C4-2B (cell line): ENCODE results near the gene LVRN.
"Not testable (repeated sequence)": the region's sequence is repeated elsewhere in the genome, so short reads cannot be mapped to it uniquely, and the experiment has no call there.

Source experiments
- H3K27ac ChIP-seq: fragments of 450-650 bp; 2 replicates; pipeline ENCODE4 v1.5.1; 2017
- ZFX ChIP-seq: fragments of 450-650 bp; IDR thresholded peaks from 2 replicates; pipeline ENCODE4 v1.6.1; 2017
- TF ChIP-seq, protein P1 (sequence below): fragments of 450-650 bp; conservative IDR thresholded peaks from 2 replicates; pipeline ENCODE4 v1.5.1; 2017; ENCODE audit warnings: mild to moderate bottlenecking

Gene LVRN, protein sequence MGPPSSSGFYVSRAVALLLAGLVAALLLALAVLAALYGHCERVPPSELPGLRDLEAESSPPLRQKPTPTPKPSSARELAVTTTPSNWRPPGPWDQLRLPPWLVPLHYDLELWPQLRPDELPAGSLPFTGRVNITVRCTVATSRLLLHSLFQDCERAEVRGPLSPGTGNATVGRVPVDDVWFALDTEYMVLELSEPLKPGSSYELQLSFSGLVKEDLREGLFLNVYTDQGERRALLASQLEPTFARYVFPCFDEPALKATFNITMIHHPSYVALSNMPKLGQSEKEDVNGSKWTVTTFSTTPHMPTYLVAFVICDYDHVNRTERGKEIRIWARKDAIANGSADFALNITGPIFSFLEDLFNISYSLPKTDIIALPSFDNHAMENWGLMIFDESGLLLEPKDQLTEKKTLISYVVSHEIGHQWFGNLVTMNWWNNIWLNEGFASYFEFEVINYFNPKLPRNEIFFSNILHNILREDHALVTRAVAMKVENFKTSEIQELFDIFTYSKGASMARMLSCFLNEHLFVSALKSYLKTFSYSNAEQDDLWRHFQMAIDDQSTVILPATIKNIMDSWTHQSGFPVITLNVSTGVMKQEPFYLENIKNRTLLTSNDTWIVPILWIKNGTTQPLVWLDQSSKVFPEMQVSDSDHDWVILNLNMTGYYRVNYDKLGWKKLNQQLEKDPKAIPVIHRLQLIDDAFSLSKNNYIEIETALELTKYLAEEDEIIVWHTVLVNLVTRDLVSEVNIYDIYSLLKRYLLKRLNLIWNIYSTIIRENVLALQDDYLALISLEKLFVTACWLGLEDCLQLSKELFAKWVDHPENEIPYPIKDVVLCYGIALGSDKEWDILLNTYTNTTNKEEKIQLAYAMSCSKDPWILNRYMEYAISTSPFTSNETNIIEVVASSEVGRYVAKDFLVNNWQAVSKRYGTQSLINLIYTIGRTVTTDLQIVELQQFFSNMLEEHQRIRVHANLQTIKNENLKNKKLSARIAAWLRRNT

DNA sequence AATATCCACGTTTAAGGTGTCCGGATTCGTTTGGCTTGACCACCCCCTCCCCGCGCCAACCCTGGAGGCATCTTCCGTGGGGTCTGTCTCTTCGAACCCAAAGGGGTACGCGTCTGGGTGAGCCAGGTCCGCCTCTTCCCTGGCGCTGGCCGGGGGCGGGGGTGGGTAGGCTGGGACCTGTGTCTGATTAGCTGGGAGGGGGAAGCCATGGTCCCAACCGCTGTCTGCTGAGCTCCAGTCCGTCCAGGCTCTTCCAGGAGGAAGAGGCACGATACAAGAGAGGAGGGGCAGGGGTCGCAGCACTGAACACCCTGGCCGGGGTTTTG is at the start of gene LVRN:
LVRN (plus strand) TSS at position 237 of the 326 bp plus-strand sequence. CDS start 143 bp downstream, outside the sequence.
- H3K27ac ChIP-seq: no peak within 1 kb of the TSS
- TF ChIP-seq ZFX: no peak
- TF ChIP-seq, protein P1, sequence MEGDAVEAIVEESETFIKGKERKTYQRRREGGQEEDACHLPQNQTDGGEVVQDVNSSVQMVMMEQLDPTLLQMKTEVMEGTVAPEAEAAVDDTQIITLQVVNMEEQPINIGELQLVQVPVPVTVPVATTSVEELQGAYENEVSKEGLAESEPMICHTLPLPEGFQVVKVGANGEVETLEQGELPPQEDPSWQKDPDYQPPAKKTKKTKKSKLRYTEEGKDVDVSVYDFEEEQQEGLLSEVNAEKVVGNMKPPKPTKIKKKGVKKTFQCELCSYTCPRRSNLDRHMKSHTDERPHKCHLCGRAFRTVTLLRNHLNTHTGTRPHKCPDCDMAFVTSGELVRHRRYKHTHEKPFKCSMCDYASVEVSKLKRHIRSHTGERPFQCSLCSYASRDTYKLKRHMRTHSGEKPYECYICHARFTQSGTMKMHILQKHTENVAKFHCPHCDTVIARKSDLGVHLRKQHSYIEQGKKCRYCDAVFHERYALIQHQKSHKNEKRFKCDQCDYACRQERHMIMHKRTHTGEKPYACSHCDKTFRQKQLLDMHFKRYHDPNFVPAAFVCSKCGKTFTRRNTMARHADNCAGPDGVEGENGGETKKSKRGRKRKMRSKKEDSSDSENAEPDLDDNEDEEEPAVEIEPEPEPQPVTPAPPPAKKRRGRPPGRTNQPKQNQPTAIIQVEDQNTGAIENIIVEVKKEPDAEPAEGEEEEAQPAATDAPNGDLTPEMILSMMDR: no peak

DNA sequence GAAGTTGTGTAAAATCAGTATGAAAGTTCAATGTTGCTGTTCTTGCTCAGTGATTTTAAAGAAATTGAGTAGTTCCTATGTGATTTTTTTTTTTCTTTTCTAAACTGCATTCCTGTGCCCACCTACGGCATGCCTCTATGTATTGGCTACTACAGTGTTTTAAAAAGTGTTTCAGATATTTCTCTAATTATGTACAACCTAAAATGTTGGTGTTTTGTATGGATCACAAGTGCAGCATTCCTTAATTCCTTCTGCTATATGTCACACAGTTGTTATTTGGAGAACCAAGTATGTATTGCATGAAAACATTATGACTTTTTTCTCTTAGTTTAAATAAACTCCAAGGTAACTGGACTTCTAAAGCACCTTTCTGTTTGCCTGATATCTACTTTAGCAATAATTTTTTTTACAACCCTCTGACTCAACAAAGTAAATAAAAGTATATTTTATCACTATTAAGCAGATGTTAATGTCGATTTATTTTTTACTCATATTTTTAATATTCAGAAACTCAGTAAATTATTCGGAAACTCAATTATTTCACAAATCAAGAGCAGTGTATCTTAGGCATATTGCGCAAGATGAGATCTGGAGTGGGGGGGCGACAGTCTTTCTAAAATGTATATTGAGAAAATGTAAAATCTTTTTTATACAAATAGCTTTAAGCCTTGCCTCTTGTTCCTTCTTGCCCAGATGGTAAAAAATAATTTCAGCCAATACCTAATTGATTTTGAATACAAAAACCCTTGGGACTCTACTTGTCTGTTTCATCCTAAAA is 48.5 kb upstream of the LVRN start:
- not testable (repeated sequence) for H3K27ac ChIP-seq

DNA sequence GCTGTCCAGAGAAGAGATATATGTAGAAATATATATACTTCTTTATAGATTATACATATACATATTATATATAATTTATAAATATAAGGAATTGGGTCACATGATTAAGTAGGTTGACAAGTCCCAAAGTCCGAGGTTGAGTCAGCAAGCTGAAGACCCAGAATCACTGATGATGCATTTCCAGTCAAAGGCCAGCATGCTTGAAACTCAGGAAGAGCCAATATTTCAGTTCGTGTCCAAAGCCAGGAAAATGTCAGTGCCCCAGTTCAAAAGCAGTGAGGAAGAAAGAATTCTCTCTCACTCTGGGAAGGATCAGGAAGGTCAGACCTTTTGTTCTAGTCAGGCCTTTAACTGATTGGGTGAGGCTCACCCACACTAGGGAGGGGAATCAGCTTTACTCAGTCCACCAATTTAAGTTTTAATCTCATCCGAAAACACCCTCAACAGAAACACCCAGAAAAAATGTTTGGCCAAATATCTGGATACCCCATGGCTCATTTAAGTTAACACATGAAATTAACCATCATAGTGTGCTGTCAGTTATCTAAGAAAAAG is 42.0 kb upstream of the LVRN start:
- TF ChIP-seq, protein P1: no peak
- no peak for TF ChIP-seq ZFX
- no peak overlapping the region for H3K27ac ChIP-seq

DNA sequence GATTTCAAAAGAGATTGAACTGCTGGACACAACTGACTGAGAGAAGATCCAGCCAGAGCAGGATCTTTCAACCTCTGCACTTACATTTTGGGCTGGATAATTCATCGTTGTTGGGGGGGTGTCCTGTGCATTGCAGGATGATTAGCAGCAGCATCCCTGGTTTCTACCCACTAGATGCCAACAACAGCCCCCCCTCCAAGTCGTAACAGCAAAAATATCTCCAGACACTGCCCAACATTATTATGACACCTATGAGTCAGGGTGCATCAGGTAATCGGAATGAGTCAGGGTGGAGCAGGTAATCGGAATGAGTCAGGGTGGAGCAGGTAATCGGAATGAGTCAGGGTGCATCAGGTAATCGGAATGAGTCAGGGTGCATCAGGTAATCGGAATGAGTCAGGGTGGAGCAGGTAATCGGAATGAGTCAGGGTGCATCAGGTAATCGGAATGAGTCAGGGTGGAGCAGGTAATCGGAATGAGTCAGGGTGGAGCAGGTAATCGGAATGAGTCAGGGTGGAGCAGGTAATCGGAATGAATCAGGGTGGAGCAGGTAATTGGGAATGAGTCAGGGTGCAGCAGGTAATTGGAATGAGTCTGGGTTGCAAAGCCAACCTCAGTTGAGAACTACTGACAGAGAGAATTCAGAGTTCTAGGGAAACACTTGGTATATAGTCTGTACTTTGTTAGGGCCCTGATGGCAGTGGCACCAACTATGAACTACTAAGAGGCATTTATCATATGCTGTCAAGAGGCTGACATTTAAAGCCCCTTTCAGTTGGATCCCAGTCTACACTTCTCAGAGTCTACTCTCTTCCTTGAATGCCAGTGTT is 33.5 kb upstream of the LVRN start:
- not testable (repeated sequence) for H3K27ac ChIP-seq

DNA sequence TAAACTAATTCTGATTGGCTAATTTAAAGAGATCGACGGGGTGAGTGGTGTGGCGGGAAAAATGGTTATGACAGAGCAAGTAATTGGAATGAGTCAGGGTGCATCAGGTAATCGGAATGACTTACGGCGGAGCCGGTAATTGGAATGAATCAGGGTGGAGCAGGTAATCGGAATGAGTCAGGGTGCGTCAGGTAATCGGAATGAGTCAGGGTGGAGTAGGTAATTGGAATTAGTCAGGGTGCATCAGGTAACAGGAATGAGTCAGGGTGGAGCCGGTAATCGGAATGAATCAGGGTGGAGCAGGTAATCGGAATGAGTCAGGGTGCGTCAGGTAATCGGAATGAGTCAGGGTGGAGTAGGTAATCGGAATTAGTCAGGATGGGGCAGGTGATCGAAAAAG is 32.1 kb upstream of the LVRN start:
- H3K27ac ChIP-seq: not testable (repeated sequence)

DNA sequence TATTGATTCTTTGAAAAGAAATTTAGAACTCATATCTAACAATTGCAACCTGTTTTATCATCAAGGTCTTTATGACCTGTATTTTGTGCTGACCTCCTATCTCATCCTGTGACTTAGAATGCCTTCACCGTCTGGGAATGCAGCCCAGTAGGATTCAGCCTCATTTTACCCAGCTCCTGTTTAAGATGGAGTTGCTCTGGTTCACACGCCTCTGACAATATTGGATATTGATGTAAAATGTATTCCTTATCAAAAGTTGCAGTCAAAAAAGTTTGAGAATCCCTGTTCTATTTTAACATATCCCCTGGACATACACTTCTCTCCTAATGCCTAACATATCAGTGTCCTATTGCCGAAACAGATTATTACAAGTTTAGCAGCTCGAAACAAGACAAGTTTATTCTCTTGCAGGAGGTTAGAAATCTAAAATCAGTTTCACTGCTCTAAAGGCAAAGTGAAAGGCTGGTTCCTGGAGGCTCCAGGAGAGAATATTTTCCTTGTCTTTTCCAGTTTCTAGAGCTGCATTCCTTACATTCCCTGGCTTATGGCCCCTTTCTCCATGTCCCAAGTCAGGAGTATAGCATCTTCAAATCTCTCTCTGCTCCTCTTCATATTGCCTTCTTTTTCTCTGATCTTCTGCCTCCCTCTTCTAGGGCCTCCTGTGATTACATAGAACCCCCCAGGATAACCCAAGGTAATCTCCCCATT is 31.5 kb upstream of the LVRN start:
- TF ChIP-seq ZFX: no peak
- TF ChIP-seq, protein P1: no peak
- H3K27ac ChIP-seq: no peak overlapping the region

DNA sequence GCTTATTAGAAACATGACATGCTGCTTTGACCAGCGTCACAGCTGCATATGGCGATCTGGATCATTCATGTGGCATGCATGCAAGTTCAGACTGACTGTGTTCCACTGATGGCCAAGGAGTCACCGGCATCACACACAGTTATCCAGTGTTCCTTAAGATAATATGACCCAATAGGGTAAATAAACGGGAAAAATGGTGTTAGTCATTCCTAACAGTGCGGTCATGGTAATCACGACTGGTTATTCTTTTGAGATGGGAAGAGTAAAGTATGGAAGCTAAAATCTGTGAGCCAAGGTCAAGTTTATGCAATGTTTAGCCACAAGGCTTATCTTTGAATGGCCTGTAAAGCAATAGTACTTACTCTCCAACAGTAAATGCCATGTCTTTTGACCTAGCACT is 29.3 kb upstream of the LVRN start:
- H3K27ac ChIP-seq: no peak overlapping the region
- no peak for TF ChIP-seq ZFX
- TF ChIP-seq, protein P1: no peak
